GM19438 (cell line): ENCODE results near the gene EDIL3.
"Not testable (repeated sequence)": the region's sequence is repeated elsewhere in the genome, so short reads cannot be mapped to it uniquely, and the experiment has no call there.

Experiments
- ATAC-seq: cut with Tn5 transposase; IDR thresholded peaks from one replicate; pipeline ENCODE4 v1.9.1; 2021; ENCODE audit warnings: low read depth; ENCODE audit not compliant: unreplicated experiment

The EDIL3 gene

GRCh38 chr5:84378961-84379360, 5.7 kb downstream of the EDIL3 start:
- ATAC-seq: no peak

- no peak for ATAC-seq
These were observed 6.3 kb downstream of the EDIL3 start for GRCh38 chr5:84378420-84378819.

GRCh38 chr5:84376346-84376745, 8.3 kb downstream of the EDIL3 start:
- no peak for ATAC-seq

- no peak for ATAC-seq
These were observed 10.1 kb downstream of the EDIL3 start for GRCh38 chr5:84374568-84374967.

- ATAC-seq: no peak
These were observed 11.2 kb downstream of the EDIL3 start for GRCh38 chr5:84373506-84373905.

GRCh38 chr5:84372066-84372695, 12.5 kb downstream of the EDIL3 start:
- ATAC-seq: no peak

GRCh38 chr5:84370176-84370575, 14.5 kb downstream of the EDIL3 start:
- ATAC-seq: no peak

- no peak for ATAC-seq
These were observed 20.6 kb downstream of the EDIL3 start for GRCh38 chr5:84364043-84364442.

GRCh38 chr5:84362061-84362720, 22.5 kb downstream of the EDIL3 start:
- no peak for ATAC-seq

- ATAC-seq: no peak
These were observed 23.1 kb downstream of the EDIL3 start for GRCh38 chr5:84361572-84361971.

- ATAC-seq: no peak
These were observed 24.6 kb downstream of the EDIL3 start for GRCh38 chr5:84360056-84360455.

GRCh38 chr5:84354101-84354500, 30.6 kb downstream of the EDIL3 start:
- ATAC-seq: no peak

GRCh38 chr5:84344788-84345187, 39.9 kb downstream of the EDIL3 start:
- no peak for ATAC-seq

GRCh38 chr5:84343171-84343570, 41.5 kb downstream of the EDIL3 start:
- no peak for ATAC-seq

- ATAC-seq: no peak
These were observed 52.6 kb downstream of the EDIL3 start for GRCh38 chr5:84332106-84332505.

- no peak for ATAC-seq
These were observed 57.1 kb downstream of the EDIL3 start for GRCh38 chr5:84327591-84327990.

- ATAC-seq: no peak
These were observed 62.0 kb downstream of the EDIL3 start for GRCh38 chr5:84322646-84323045.

GRCh38 chr5:84317826-84318225, 66.9 kb downstream of the EDIL3 start:
- ATAC-seq: not testable (repeated sequence)

- ATAC-seq: not testable (repeated sequence)
These were observed 72.4 kb downstream of the EDIL3 start for GRCh38 chr5:84312280-84312679.

- ATAC-seq: not testable (repeated sequence)
These were observed 74.8 kb downstream of the EDIL3 start for GRCh38 chr5:84309850-84310249.

GRCh38 chr5:84306601-84307000, 78.1 kb downstream of the EDIL3 start:
- ATAC-seq: no peak

GRCh38 chr5:84304599-84304998, 80.1 kb downstream of the EDIL3 start:
- ATAC-seq: no peak
